ENCODE measurements around the gene FREM2. TPM values are rescaled to one million over a fixed set of nuclear protein-coding genes. Genes with fewer than 3 reads are reported as not detected.

FREM2 gene
- total RNA-seq, 2 experiments from 2014 or later: not detected

DNA sequence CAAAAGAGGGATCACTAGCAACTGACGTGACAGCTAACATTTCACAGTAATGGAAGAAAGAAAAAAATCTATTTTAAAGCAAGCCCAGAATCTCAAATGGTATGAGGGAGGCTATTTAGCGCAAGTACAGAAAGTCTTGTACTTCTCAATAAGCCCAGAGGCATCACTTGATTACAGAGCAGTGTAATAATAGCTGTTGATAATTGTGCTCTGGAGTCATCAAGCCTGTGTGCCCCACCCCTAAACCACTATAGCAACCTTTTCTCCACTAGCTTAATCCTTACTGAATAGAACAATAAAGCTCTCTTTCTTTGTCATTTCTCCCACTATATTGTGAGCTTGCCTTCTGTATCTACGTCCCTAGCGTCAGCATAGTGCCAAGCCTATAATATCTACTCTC lies 56.6 kb downstream of the FREM2 start:
- no peaks in the 10 kb centered on the region for H3K27me3 Mint-ChIP-seq (ENCODE audit: low read depth)
- no peak overlapping the region for H3K27ac Mint-ChIP-seq
- H3K36me3 Mint-ChIP-seq (ENCODE audit: low read depth): no peaks in the 10 kb centered on the region
- POLR2A ChIA-PET: no interaction called here
- DNase-seq (no peak), ATAC-seq (no peak)
- no peaks in the 10 kb centered on the region for H3K4me1 Mint-ChIP-seq (ENCODE audit: low read depth)
- no peak overlapping the region for H3K4me3 Mint-ChIP-seq
- H3K9me3 Mint-ChIP-seq (ENCODE audit: insufficient read depth): no peaks in the 10 kb centered on the region
- CTCF ChIA-PET: no interaction called here

- no peaks in the 10 kb centered on the region for H3K9me3 Mint-ChIP-seq (ENCODE audit: insufficient read depth)
- ATAC-seq (no peak), DNase-seq (no peak)
- H3K4me3 Mint-ChIP-seq: no peak overlapping the region
- ChIA-PET CTCF (no interaction called here), POLR2A (no interaction called here)
- H3K36me3 Mint-ChIP-seq (ENCODE audit: low read depth): no peaks in the 10 kb centered on the region
- no peaks in the 10 kb centered on the region for H3K27me3 Mint-ChIP-seq (ENCODE audit: low read depth)
- no peak overlapping the region for H3K27ac Mint-ChIP-seq
- no peaks in the 10 kb centered on the region for H3K4me1 Mint-ChIP-seq (ENCODE audit: low read depth)
These were observed 65.8 kb downstream of the FREM2 start for GRCh38 chr13:38752686-38753085.

- Mint-ChIP-seq H3K9me3 (ENCODE audit: insufficient read depth) (no peaks in the 10 kb centered on the region), H3K4me3 (no peak overlapping the region)
- CTCF ChIA-PET: no interaction called here
These were observed 67.0 kb downstream of the FREM2 start for GRCh38 chr13:38753878-38754277.

GRCh38 chr13:38755793-38756192 lies 68.9 kb downstream of the FREM2 start:
- DNase-seq (no peak), ATAC-seq (no peak)
- Mint-ChIP-seq H3K4me3 (no peak overlapping the region), H3K4me1 (ENCODE audit: low read depth) (no peaks in the 10 kb centered on the region), H3K36me3 (ENCODE audit: low read depth) (no peaks in the 10 kb centered on the region), H3K9me3 (ENCODE audit: insufficient read depth) (no peaks in the 10 kb centered on the region), H3K27ac (no peak overlapping the region), H3K27me3 (ENCODE audit: low read depth) (no peaks in the 10 kb centered on the region)
- ChIA-PET POLR2A (no interaction called here), CTCF (no interaction called here)

More at GRCh38 chr13:38753878-38754277, 67.0 kb downstream of the FREM2 start:
- no peaks in the 10 kb centered on the region for H3K27me3 Mint-ChIP-seq (ENCODE audit: low read depth)
- no peak for ATAC-seq
- POLR2A ChIA-PET: interaction anchor here (0.6 kb wide), 1 partner anchor 78 kb away, joined by 3 read pairs; no protein-coding TSS in a partner anchor
- H3K4me1 Mint-ChIP-seq (ENCODE audit: low read depth): no peaks in the 10 kb centered on the region
- H3K36me3 Mint-ChIP-seq (ENCODE audit: low read depth): no peaks in the 10 kb centered on the region
- no peak for DNase-seq
- H3K27ac Mint-ChIP-seq: no peak overlapping the region

- CTCF ChIA-PET: no interaction called here
- no peak overlapping the region for H3K27ac Mint-ChIP-seq
- H3K4me3 Mint-ChIP-seq: no peak overlapping the region
- H3K27me3 Mint-ChIP-seq (ENCODE audit: low read depth): no peaks in the 10 kb centered on the region
- no peaks in the 10 kb centered on the region for H3K9me3 Mint-ChIP-seq (ENCODE audit: insufficient read depth)
- POLR2A ChIA-PET: no interaction called here
- H3K36me3 Mint-ChIP-seq (ENCODE audit: low read depth): no peaks in the 10 kb centered on the region
- DNase-seq (no peak), ATAC-seq (no peak)
- H3K4me1 Mint-ChIP-seq (ENCODE audit: low read depth): no peaks in the 10 kb centered on the region
These were observed 71.4 kb downstream of the FREM2 start for GRCh38 chr13:38758277-38758676.

DNA sequence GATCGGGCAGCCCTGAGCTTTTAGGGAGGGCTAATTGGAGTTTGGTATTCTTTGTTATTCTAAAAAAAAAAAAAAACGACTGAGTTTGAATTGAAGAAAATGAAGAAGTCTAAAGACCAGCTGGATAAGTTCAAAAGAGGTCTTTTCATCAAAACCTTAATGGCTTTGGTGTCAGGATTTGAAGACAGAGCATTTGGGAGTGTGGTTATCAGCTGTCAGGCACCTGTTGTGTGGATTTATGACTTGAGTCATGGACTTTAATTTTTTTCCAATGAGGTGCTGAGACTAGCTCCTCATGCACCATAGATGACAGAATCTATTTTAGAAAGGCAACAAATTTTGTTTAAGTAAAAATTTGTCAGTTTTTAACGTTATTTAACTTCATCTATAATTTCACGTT lies 72.5 kb downstream of the FREM2 start:
- H3K36me3 Mint-ChIP-seq (ENCODE audit: low read depth): no peaks in the 10 kb centered on the region
- no peaks in the 10 kb centered on the region for H3K4me1 Mint-ChIP-seq (ENCODE audit: low read depth)
- no peaks in the 10 kb centered on the region for H3K9me3 Mint-ChIP-seq (ENCODE audit: insufficient read depth)
- no peak overlapping the region for H3K4me3 Mint-ChIP-seq
- POLR2A ChIA-PET: no interaction called here
- H3K27ac Mint-ChIP-seq: no peak overlapping the region
- no peak for DNase-seq
- H3K27me3 Mint-ChIP-seq (ENCODE audit: low read depth): no peaks in the 10 kb centered on the region
- CTCF ChIA-PET: no interaction called here
- no peak for ATAC-seq

GRCh38 chr13:38763446-38764381 lies 76.8 kb downstream of the FREM2 start:
- POLR2A ChIA-PET: no interaction called here
- Mint-ChIP-seq H3K9me3 (ENCODE audit: insufficient read depth) (no peaks in the 10 kb centered on the region), H3K27me3 (ENCODE audit: low read depth) (no peaks in the 10 kb centered on the region), H3K27ac (no peak overlapping the region), H3K36me3 (ENCODE audit: low read depth) (no peaks in the 10 kb centered on the region), H3K4me3 (no peak overlapping the region), H3K4me1 (ENCODE audit: low read depth) (no peaks in the 10 kb centered on the region)
- CTCF ChIA-PET: no interaction called here
- DNase-seq (no peak), ATAC-seq (no peak)

DNA sequence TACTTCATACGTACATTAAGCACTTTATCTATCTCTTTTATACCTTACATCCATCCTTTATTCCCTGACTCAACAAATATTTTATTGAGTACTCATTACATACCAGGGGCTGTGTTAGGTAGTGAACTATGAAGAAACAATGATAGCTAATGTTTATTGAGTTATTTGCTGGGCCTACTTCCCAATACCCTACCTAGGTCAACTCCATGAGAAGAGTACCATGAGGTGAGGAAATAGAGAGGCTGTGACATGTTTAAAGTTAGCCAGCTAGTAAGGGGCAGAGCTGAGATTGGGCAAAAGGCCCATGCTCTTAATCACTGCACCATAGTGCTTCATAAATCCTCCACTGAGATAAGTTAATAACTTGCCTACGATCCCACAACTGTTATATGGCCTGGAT lies 79.9 kb downstream of the FREM2 start:
- Mint-ChIP-seq H3K27me3 (ENCODE audit: low read depth) (no peaks in the 10 kb centered on the region), H3K4me1 (ENCODE audit: low read depth) (no peaks in the 10 kb centered on the region), H3K9me3 (ENCODE audit: insufficient read depth) (no peaks in the 10 kb centered on the region), H3K4me3 (no peak overlapping the region), H3K27ac (no peak overlapping the region), H3K36me3 (ENCODE audit: low read depth) (no peaks in the 10 kb centered on the region)
- ChIA-PET POLR2A (no interaction called here), CTCF (no interaction called here)
- ATAC-seq (no peak), DNase-seq (no peak)

- Mint-ChIP-seq H3K9me3 (ENCODE audit: insufficient read depth) (no peaks in the 10 kb centered on the region), H3K27me3 (ENCODE audit: low read depth) (no peaks in the 10 kb centered on the region), H3K36me3 (ENCODE audit: low read depth) (no peaks in the 10 kb centered on the region), H3K27ac (no peak overlapping the region), H3K4me1 (ENCODE audit: low read depth) (no peaks in the 10 kb centered on the region), H3K4me3 (no peak overlapping the region)
- ChIA-PET POLR2A (no interaction called here), CTCF (no interaction called here)
- ATAC-seq: no peak
- DNase-seq: no peak
These were observed 80.8 kb downstream of the FREM2 start for GRCh38 chr13:38767506-38768265.

DNA sequence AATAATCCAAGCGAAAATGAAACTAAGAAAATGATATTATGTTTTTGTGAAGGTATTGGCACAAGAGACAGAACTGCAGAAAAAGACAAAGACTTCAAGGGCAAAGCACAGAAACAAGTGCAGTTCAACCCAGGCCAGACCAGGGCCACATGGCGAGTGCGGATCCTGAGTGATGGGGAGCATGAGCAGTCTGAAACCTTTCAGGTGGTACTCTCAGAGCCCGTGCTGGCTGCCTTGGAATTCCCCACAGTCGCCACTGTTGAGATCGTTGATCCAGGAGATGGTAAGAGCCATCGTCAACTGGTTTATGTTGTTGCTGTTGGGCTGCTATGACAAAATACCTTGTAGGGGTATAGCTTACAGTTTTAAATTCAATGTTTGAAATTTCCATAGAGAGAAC lies 82.6 kb downstream of the FREM2 start:
- ATAC-seq: no peak
- Mint-ChIP-seq H3K27me3 (ENCODE audit: low read depth) (no peaks in the 10 kb centered on the region), H3K9me3 (ENCODE audit: insufficient read depth) (no peaks in the 10 kb centered on the region), H3K4me3 (no peak overlapping the region), H3K36me3 (ENCODE audit: low read depth) (no peaks in the 10 kb centered on the region), H3K4me1 (ENCODE audit: low read depth) (no peaks in the 10 kb centered on the region), H3K27ac (no peak overlapping the region)
- ChIA-PET POLR2A (no interaction called here), CTCF (no interaction called here)
- no peak for DNase-seq

DNA sequence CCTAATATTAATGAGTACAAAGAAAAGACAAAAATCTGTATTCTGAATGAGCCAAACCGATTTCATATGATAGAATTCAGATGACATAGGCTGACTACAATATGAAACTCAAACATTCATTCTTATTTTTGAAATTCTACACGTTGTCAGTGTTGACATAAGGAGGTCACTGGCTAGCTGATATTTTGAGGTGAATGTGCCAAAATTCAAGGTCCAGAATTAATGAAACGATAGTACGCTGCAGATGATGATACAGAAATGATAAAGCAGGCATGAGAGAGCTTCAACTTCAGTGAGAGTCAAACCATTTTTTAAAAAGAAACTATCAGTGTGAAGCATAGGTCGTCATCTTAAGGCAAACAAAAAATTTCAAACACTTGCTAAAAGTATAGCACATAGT lies 88.2 kb downstream of the FREM2 start:
- POLR2A ChIA-PET: no interaction called here

GRCh38 chr13:38777347-38778119 lies 90.7 kb downstream of the FREM2 start:
- H3K36me3 Mint-ChIP-seq (ENCODE audit: low read depth): no peaks in the 10 kb centered on the region
- no peak for DNase-seq
- ChIA-PET POLR2A (no interaction called here), CTCF (no interaction called here)
- H3K9me3 Mint-ChIP-seq (ENCODE audit: insufficient read depth): no peaks in the 10 kb centered on the region
- no peak overlapping the region for H3K4me3 Mint-ChIP-seq
- H3K27me3 Mint-ChIP-seq (ENCODE audit: low read depth): no peaks in the 10 kb centered on the region
- no peaks in the 10 kb centered on the region for H3K4me1 Mint-ChIP-seq (ENCODE audit: low read depth)
- H3K27ac Mint-ChIP-seq: no peak overlapping the region
- ATAC-seq: no peak

More for the DNA sequence above, 88.2 kb downstream of the FREM2 start:
- Mint-ChIP-seq H3K4me3 (no peak overlapping the region), H3K27me3 (ENCODE audit: low read depth) (no peaks in the 10 kb centered on the region), H3K4me1 (ENCODE audit: low read depth) (no peaks in the 10 kb centered on the region), H3K36me3 (ENCODE audit: low read depth) (no peaks in the 10 kb centered on the region), H3K27ac (no peak overlapping the region), H3K9me3 (ENCODE audit: insufficient read depth) (no peaks in the 10 kb centered on the region)
- CTCF ChIA-PET: no interaction called here
- no peak for ATAC-seq
- DNase-seq: no peak

Data from activated CD8-positive, alpha-beta T cell treated with anti-CD3 and anti-CD28 coated beads, Interleukin-2, amount 10 ng/mL, durations not matched to agents 7 days and 5 days (primary cell).